ENCODE results near the gene ANKZF1. TPM values are rescaled to one million over a fixed set of nuclear protein-coding genes. Genes with fewer than 3 reads are reported as not detected.

ANKZF1 gene
- polyA plus RNA-seq, 3 donors: 51.3 to 84.1 (median 72.8) TPM

DNA sequence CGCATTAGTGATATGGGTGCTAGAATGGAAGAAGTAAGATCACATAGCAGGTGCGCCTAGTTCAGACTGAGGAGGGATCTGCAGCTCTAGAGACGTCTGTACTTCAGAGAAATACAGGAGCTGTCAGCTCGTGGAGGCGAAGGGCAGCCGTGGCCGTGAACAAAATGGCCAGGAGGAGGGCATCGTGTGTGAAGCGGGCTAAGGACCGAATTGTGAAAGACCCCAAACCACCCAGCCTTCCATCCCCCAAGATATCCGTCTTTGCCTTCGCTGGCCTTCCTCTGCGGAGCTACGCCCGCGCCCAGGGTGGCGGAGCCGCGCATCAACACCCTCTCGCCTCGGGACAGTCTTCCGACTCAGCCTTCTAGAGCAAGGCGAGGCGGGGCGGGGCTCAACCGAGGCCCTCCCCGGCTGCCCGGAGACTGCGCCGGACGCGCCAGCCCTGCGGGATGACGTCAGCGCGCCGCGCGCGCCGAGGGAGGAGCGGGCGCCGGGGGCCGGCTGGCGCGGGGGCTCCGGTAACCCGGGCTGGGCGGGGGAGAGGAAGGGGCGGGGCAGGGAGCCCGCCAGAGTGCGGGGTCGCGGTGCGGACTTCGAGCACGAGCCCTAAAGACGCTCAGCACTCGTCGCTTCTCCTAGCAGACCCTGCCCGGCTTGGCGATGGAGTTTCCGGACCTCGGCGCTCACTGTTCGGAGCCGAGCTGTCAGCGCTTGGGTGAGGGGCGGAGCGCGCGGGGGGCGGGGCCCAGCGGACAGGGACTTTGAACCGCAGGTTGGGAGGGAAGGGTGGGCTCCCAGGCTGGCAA, 23.1 kb upstream of the ANKZF1 start, which contains the start of gene ZFAND2B:
ZFAND2B (plus strand) TSS at position 455 of the 806 bp plus-strand sequence; CDS start at position 661, 206 bp downstream.
- peak; percentile 96 for DNase-seq

DNA sequence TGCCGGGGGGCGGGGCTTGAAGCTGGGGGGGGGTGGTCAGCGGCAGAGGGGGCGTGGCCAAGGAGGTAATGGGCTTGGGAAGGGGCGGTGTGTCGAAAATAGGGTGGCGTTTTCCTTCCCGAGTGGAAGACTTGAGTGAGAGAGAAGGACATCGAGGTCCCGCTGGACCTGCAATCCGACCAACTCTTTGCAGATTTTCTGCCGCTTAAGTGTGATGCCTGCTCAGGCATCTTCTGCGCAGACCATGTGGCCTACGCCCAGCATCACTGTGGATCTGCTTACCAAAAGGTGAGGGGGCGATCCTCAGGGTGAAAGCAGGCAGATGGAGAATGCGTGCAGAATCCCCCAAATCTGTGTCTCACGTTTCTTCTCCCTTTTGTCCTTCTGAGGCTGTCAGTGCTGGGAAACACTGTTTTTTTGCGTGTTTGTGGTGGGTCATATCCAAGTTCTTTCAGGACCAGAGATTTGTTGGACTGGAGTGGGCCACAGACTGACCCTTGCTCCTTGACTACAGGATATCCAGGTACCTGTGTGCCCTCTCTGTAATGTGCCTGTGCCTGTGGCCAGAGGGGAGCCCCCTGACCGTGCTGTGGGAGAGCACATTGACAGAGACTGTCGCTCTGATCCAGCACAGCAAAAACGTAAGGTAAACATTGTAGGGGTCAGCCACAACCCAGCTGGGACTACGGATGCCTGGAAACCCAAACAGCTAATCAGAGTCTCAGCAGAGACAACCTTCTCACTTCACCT, 22.3 kb upstream of the ANKZF1 start:
- DNase-seq: no peak

DNA sequence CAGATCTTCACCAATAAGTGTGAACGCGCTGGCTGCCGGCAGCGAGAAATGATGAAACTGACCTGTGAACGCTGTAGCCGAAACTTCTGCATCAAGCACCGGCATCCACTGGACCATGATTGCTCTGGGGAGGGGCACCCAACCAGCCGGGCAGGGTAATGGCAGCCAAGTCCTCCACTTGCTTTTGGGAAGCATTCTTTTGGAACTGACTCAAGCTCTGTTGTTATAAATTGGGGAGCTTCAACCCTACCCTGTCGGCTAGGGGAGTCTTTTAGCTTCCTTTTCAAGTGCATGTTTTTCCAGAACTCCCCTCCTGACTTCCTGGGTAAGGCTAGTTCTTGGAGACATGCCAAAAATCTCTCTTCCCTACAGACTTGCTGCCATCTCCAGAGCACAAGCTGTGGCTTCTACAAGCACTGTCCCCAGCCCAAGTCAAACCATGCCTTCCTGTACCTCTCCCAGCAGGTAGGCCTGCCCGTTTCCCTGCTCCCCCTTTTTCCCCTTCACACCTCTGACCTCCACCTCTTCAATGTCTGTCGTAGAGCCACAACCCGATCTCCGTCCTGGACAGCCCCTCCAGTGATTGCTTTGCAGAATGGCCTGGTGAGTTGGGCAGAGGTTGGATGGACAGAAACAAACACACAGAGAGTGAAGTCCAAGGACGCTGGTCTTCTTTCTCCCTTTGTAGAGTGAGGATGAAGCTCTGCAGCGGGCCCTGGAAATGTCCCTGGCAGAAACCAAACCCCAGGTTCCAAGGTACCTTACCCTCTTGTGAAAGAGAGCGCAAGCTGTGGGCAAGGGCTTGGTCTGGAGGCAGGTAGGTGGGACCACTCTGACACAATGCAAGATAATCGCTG, 21.5 kb upstream of the ANKZF1 start:
- no peak for DNase-seq

DNA sequence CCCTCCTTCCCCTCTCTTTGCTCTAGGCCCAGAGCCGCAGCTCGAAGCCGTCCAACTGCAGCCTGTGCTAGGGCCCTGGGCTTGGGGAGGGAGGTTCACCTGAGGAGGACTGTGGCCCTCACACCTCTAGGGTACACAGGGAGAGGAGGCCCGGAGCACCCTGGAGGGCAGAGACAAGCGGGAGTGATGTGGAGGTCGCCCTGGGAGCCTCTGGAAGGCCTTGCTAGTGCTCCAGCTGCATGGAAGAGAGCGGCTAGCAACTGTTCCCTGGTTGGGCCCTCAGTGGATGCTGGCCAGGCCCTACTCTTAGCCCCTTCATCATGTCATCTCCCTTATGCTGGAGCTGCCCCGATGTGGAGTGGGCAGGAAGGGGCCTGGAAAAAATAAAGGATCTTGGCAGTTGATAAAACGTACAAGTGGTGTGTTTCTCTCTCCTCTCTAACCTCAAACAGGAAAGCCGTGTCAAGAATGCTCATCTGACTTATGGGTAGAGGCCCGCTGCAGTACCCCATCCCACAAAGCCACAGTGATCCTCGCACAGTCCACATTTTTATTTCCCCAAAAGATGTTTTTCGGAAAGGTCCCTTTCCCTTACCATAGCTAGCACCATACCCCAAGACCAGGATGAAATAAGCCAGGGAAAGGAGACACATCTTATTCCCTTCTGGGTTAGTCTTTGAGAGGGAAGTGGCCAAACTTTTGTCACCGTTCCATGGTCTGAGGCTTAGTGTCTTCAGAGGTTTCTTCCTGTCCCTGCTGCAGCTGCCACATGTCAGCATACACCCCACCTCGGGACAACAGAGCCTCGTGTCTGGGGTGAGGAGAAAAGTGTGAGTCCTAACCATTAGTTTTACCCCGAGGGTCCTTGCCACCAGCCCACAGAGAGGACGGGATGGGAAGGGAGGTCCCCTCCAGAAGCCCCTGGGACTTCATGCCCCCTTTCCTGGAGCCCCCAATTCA, 20.1 kb upstream of the ANKZF1 start:
- no peak for DNase-seq

DNA sequence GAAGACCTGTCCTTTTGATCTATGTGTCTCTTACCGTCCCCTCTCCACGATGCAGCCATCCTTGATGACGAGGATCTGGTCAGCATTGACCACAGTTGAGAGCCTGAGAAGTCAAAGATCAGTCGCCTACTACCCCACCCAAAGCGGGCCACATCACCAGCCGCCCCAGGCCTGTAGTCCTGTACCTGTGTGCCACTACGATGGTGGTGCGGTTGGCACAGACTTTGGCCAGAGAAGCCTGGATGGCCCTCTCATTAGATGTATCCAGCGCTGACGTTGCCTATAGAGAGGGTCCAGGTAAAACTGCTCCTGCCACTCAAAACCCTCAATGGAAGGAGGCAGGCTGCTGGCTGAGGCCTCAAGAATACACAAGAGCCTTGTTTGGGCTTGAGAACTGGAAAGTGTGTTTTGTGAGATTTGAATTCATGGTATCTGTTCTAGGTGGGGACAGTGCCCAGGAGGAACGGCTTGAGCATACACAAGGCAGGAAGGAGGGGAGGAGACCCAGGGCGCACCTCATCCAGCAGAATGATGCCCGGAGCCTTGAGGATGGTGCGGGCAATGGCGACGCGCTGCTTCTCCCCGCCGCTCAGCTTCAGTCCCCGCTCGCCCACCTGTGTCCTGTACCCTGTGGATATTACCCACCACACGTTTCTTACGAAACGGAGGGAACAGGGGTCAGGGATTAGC, 19.3 kb upstream of the ANKZF1 start:
- DNase-seq: no peak

DNA sequence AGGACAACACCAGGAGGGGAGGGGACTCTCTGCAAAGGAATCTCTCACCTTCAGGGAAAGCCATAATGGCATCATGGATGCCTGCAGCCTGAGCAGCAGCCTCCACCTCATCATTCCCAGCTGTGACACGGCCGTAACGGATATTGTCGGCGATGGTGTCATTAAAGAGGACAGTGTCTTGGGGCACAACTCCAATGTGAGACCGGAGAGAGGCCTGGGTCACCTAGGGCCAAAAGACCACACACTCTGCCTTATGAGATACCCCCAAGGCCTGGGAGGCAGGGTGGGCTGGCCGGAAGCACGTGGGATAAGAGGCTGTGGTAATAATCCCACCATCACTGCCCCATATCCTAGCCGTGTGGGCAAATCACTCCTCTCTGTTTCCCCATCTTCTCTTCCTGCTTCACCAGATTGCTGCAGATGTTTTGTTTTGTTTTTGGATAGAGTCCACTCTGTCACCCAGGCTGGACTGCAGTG, 18.7 kb upstream of the ANKZF1 start:
- no peak for DNase-seq

DNA sequence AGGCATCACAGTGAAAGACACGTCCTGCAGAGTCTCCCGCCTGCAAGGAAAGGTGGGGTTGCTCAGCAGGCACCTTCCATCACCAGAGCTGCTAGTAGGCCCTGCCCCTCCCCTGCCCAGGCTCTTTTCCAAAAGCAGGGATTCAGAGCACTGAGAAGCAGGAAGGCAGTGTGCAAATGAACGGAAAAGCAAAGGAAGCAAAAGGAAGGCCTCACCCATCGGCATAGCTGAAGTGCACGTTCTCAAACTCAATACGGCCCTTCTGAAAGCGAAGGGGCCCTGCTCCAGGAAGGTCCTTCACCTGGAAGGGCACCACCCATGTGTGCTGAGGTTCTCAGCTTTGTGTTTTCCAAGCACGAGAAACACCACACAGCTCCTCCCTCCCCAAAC, 16.6 kb upstream of the ANKZF1 start:
- no peak for DNase-seq

DNA sequence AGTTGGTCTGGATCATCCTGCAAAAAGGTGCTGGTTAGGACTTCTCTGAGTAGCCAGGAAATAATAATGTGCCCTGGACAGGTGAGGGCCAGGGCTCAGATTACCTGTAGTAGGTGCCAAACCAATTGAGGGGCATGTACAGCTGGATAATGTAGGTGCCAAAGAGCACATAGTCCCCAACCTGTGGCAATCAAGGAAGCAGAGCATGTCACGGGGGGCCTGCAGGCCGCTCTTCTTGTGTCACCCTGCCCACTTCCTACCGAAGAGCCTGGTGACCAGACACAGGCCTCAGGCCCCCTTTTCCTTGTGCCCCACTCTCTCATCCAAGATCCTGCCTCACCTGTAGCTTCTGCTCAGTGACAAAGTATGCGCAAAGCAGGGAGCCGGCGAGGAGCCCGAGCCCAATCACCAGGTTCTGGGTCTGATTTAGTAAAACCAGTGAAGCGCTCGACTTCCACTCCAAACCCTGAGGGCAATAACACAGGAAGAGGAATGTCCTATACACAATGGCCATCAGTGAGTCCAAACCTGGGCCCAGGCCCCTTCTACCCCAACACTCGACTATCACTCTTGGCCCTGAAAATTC, 16.0 kb upstream of the ANKZF1 start:
- no peak for DNase-seq

DNA sequence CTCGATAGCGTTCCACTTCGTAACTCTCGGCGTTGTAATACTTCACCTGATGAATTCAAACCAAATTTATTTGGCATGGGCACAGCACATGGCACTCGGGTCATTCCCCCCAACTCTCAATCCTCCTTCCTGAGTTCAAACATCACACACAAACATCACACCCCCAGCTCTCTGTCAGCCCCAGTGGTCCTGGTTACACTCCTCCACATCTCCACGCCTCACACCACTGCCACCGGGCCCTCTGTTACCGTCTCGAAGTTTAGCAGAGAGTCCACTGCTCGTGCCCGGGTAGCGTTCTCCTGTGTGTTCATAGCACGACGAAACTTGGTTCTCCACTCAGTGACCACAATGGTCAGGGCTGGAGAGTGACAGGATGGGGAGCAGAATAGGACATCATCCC, 15.5 kb upstream of the ANKZF1 start:
- DNase-seq: no peak

DNA sequence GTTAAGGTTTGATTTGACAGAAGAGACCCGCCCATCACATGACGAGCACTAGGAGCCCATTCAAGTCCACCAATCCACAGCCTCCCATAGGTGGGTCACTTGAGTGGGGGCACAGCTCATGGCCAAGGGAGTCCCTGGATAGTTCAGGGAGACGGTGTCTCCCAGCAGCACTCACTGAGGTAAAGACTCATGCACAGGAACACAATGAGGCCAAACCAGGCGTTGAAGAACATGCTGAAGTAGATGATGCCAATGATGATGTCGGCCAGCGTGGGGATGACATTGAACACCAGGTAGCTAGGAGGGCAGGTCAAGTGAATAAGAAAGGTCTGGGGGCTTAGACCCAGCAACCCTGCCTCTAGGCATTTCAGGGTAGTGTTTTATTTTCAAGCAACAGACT, 14.8 kb upstream of the ANKZF1 start:
- DNase-seq: no peak

DNA sequence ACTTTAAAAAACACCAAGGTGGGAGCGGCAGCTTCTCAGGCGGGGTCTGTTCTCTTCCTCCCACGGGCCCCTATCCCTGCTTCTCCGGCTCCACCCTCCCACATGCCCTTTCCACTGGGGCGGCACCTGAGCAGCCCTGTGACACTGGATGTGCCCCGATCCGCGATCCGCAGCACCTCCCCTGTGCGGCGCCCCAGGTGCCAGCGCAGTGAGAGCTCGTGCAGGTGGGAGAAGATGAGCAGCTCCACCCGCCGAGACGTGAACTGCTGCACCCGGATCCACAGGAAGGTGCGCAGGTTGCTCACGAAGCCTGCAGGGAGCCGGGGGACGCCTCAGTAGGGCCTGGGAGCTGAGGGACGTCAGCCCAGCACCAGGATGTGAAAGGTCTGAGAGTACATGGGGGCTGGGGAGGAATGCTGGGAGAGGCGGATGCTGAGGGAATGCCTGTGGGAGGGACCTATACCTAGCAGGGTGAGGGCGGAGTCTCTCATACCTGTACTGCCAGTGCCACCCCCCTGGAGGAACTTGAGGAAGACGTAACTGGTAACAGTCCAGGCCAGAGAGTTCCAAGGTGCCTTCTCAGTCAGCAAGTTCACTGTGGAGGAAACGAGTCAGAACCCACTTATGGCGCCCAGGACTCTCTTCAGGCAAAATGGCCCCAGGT, 13.6 kb upstream of the ANKZF1 start:
- DNase-seq: no peak

DNA sequence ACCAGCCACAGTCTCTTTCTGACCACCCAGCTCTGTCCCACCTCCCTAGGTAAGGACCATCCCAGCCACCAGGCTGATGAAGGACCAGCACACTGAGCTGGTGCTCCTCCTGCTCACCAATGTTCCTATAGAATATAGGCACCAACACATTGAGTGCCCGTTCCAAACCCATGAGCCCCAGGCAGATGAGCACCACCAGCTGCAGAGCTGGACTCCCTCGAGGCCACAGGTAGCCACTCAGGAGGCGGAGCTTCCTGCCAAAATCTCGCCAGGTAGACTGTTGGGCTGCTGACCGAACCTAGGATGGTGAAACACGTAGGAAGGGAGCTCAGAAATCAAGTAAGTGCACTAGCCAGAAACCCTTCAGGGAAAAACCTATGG, 13.1 kb upstream of the ANKZF1 start:
- DNase-seq: no peak

DNA sequence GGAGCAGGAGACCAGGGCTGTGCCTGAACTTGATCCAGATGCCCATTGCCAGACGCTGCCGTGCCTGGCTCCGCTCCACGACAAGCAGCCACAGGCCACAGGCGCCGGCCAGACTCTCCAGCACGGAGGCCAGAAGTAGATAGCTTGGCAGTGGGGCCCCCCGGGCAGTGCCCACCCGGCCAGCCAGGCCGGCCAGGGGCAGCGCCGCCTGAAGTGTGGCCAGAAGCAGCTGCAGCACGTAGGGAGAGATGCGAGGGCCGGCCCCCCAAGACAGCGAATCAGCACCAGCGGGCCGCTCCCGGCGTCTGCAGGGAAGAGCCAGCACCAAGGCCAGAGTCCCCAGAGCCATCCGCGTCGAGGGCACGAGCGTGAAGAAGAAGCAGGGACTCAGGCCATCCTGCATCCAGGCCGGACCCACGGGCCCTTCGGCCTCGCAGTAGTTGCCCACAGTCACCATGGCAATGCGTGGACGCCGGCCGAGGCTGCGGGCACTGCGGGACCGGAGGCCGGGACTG, 11.3 kb upstream of the ANKZF1 start:
- no peak for DNase-seq

DNA sequence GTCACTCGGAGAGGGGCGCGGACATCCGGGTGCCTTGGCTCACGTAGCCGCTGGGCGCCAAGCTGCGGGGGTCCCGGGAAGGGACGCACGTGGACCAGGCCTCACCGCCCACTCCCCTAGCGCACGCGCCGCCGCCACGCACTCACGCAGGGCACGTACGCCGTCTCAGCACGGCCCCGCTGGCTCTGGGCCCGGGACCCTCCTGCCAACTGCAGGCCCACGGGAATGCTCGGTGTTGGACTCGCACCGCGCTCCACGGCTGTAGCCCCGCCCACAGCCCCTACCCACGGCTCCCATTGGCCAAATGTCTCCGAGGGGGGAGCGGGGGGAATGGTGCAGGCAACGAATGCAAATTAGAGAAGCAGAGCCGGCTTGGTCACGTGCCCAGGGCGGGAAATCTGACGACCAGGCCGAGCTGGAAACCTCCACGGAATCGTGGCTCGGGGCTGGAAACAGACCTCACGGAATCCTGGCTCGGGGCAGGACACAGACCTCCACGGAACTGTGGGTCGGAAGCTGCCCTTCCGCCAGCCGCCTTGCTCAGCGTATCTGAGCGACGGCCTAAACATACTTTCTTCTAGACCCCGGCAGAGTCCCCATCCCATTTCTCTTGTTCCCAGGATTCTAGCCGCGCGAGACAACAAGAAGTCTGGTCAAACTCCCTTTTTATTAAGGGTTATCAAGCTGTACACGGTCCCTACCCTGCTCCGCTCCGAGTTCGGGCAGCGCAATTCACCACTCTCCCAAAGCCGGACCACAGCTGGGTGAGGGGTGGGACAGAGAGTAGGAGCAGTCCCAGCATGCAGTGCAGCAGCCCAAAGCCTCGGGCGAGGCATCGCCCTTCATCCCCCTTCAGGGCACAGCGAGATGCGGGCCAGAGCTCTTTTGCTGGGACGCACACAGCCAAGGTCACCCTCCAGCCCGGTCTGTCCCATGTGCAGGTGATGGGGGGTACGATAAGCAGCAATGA, 10.6 kb upstream of the ANKZF1 start, which contains the start of gene ABCB6:
ABCB6 (minus strand) TSS at position 227 of the 970 bp plus-strand sequence. CDS start 285 bp downstream, outside the sequence.
- peak; percentile 95 for DNase-seq

DNA sequence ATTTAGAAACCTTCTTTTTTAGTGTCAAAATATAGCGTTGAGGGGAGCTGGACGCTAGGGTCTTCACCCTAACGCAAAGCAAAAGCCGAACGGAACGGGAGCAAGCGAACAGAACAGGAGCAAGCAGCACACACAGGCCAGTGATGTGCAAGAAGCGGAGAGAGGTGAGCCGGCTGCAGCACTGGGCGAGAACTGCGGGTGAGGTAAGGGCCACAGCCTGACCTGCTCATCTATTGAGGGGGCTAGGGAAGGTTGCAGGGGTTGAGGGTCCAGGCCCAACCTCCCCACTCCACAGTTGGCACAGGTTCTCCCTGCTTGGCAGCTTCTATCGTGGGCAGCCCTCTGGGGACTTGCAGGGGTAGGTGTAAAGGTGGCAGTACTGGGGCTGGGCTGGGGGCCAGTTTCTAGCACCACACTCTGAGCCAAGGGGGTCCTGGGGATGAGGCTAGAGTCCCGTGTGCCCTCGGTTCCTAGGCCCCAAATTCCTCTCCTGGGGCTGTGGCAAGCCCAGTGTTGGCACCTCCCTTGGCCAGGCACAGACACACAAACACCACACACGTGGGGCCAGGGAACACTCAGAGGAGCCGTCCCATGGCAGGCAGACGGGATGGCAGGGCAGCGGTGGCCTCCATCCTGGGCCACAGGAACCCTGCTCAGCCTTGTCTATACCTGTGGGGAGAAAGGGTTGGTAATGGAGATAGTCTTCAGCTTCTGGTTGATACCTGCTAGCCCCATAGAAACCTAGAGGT, 9.6 kb upstream of the ANKZF1 start:
- no peak for DNase-seq

DNA sequence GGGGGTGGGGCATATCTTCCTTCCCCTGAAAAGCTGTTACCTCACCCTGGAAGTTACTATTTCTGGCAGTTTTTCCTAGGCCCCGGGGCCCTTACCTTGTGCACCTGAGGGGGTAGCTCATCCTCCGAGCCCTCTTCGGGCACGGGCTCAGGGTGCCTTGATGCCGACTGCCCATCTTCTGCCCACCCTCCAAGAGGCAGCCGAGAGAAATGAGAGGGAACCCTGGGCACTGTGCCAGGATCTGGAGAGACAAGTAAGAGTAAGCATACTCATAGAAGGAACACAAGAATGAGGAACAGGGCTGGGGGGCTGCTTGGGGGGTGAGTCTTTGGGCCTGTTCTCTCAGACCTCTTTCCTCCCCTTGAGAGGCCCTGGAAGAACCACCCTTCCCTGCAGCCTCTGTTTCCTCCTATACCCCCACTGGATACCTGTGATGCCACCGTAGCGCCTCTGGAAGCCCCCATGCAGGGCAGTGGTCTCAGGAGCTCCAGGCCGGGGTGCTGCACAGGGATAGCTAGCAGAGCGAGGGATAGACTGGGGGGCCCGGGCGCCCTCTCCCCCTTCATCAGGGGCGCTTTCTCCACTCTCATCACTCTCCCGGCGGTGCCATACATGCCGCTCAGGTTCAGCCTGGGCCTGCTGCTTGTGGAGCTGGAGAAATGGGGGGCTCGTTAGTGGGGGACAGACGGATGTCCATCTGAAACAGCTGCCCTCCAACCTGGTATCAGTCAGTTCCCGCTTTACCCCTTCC, 8.8 kb upstream of the ANKZF1 start:
- DNase-seq: no peak
